Neural progenitor cell (in vitro differentiated cells): Measurements from ENCODE around the gene RASL11B. TPM values are rescaled to one million over a fixed set of nuclear protein-coding genes. Genes with fewer than 3 reads are reported as not detected.

Experiments used
- DNase-seq: peaks from one replicate; pipeline ENCODE4 v3.0.0-alpha.2; 2016; ENCODE audit warnings: low spot score
- H2AFZ ChIP-seq: fragments of 200-600 bp; sonication (generic); replicated peaks from 2 replicates; pipeline ENCODE4 v1.6.1; 2016; ENCODE audit warnings: antibody characterized with exemption
- H3F3A ChIP-seq: fragments of 200-600 bp; sonication (generic); 2 replicates; pipeline ENCODE4 v1.6.1; 2016; ENCODE audit warnings: antibody characterized with exemption, low read depth
- H3K27ac ChIP-seq: fragments of 200-600 bp; sonication (generic); 2 replicates; pipeline ENCODE4 v1.5.1; 2016; ENCODE audit warnings: mild to moderate bottlenecking
- H3K27me3 ChIP-seq: fragments of 200-600 bp; sonication (generic); 2 replicates; pipeline ENCODE4 v1.6.1; 2016; ENCODE audit warnings: mild to moderate bottlenecking, moderate library complexity
- H3K36me3 ChIP-seq: fragments of 200-600 bp; sonication (generic); 2 replicates; pipeline ENCODE4 v1.5.1; 2016
- H3K4me1 ChIP-seq: fragments of 200-600 bp; sonication (generic); 2 replicates; pipeline ENCODE4 v1.6.1; 2016; ENCODE audit warnings: mixed run types
- H3K4me2 ChIP-seq: fragments of 200-600 bp; sonication (generic); 2 replicates; pipeline ENCODE4 v1.6.1; 2016
- H3K4me3 ChIP-seq: fragments of 200-600 bp; sonication (generic); 2 replicates; pipeline ENCODE4 v1.5.1; 2016
- H3K79me2 ChIP-seq: fragments of 200-600 bp; sonication (generic); 2 replicates; pipeline ENCODE4 v1.6.1; 2016; ENCODE audit warnings: low read depth
- H3K9ac ChIP-seq: fragments of 200-600 bp; sonication (generic); 2 replicates; pipeline ENCODE4 v1.6.1; 2016
- H3K9me3 ChIP-seq: fragments of 200-600 bp; sonication (generic); 2 replicates; pipeline ENCODE4 v1.5.1; 2016; ENCODE audit warnings: low read depth
- H4K20me1 ChIP-seq: fragments of 200-600 bp; sonication (generic); 2 replicates; pipeline ENCODE4 v1.6.1; 2016; ENCODE audit warnings: low read depth
- H3K27ac Mint-ChIP-seq: 3 replicates; pipeline ENCODE4 v1.8.0; 2021; ENCODE audit warnings: mixed read lengths
- H3K27me3 Mint-ChIP-seq: 2 replicates; pipeline ENCODE4 v1.8.0; 2022; ENCODE audit warnings: low read depth, mild to moderate bottlenecking, inconsistent platforms, moderate library complexity, mixed read lengths; ENCODE audit not compliant: insufficient read depth
- H3K36me3 Mint-ChIP-seq: 3 replicates; pipeline ENCODE4 v1.8.0; 2021; ENCODE audit warnings: mixed read lengths
- H3K4me1 Mint-ChIP-seq: 3 replicates; pipeline ENCODE4 v1.8.0; 2021; ENCODE audit warnings: mixed read lengths
- H3K4me3 Mint-ChIP-seq: 3 replicates; pipeline ENCODE4 v1.8.0; 2021; ENCODE audit warnings: mild to moderate bottlenecking, moderate library complexity, mixed read lengths
- H3K9me3 Mint-ChIP-seq: 3 replicates; pipeline ENCODE4 v1.8.0; 2020; ENCODE audit warnings: mixed read lengths
- EZH2 ChIP-seq: fragments of 200-600 bp; sonication (generic); IDR thresholded peaks from 2 replicates; pipeline ENCODE4 v1.6.1; 2017; ENCODE audit warnings: antibody characterized with exemption, mild to moderate bottlenecking, moderate library complexity
- EZH2phosphoT487 ChIP-seq: fragments of 200-600 bp; sonication (generic); IDR thresholded peaks from 2 replicates; pipeline ENCODE4 v1.6.1; 2017; ENCODE audit warnings: antibody characterized with exemption
- total RNA-seq: library from RNA; depleted of rRNA; stranded (reverse); fragments of >200 nt; gene quantifications from 2 replicates; pipeline ENCODE4 v1.2.3, GENCODE V29; 2015; ENCODE audit warnings: low replicate concordance
- TF ChIP-seq, protein P1 (sequence below): fragments of 200-600 bp; sonication (generic); IDR thresholded peaks from 2 replicates; pipeline ENCODE4 v1.5.1; 2017; ENCODE audit warnings: antibody characterized with exemption, mild to moderate bottlenecking

RASL11B gene
- total RNA-seq, 1 donor from 2014 or later: 10.1 TPM

DNA sequence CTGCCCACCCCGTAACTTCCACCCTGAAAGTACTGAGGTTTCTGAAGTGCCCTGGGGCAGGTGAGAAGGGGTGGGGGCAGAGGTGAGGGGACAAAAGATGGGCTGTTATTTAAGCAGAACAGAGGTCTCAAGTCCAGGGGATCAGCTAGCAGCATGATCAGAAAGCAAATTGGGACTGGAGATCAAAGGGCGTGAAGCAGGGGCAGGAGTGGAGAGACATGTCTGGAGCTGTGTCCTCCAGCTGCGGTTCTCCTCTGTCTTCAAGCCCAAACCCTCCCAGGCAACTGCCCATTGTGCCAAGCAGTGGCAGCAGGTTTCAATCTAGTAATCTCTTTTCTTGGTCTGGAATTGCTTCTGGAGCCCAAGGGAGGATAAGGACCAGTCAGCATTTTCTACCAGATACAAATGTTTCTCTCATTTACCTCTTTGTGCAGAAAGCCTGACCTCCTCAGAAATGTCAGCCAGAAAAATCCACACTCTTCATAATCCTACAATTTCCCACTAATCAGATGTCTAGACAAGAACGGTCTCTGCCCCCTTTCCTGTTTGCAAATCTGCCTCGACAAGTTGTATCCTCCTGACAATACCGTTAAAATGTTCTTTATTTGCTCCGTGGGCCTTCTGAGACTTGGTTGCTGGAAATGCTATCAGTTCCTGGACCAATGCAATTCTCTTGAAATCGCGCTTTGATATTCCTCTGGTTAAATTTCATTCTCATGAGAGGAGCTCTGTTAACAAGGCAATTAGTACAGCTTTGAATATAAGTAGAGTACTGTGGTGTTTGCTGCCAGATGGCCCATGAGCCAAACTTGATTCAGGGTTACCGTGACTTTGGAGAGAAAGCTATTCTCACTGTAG, 23.2 kb upstream of the RASL11B start:
- no peak overlapping the region for H3K4me2 ChIP-seq
- Mint-ChIP-seq H3K36me3 (no peaks in the 10 kb centered on the region), H3K27ac (no peak overlapping the region), H3K9me3 (no peaks in the 10 kb centered on the region), H3K4me3 (no peak overlapping the region), H3K4me1 (peaks cover 55% of the 10 kb centered on the region), H3K27me3 (peaks cover 11% of the 10 kb centered on the region)
- H3K9ac ChIP-seq: no peak overlapping the region
- no peaks in the 10 kb centered on the region for H3K9me3 ChIP-seq
- no peaks in the 10 kb centered on the region for H3K27me3 ChIP-seq
- no peak overlapping the region for H3K27ac ChIP-seq
- no peak overlapping the region for H3K4me3 ChIP-seq
- no peaks in the 10 kb centered on the region for H4K20me1 ChIP-seq
- no peak for DNase-seq
- no peaks in the 10 kb centered on the region for H3K79me2 ChIP-seq
- no peaks in the 10 kb centered on the region for H3K36me3 ChIP-seq
- no peak for TF ChIP-seq EZH2
- TF ChIP-seq, protein P1, sequence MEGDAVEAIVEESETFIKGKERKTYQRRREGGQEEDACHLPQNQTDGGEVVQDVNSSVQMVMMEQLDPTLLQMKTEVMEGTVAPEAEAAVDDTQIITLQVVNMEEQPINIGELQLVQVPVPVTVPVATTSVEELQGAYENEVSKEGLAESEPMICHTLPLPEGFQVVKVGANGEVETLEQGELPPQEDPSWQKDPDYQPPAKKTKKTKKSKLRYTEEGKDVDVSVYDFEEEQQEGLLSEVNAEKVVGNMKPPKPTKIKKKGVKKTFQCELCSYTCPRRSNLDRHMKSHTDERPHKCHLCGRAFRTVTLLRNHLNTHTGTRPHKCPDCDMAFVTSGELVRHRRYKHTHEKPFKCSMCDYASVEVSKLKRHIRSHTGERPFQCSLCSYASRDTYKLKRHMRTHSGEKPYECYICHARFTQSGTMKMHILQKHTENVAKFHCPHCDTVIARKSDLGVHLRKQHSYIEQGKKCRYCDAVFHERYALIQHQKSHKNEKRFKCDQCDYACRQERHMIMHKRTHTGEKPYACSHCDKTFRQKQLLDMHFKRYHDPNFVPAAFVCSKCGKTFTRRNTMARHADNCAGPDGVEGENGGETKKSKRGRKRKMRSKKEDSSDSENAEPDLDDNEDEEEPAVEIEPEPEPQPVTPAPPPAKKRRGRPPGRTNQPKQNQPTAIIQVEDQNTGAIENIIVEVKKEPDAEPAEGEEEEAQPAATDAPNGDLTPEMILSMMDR: no peak
- no peak for TF ChIP-seq EZH2phosphoT487
- H3K4me1 ChIP-seq: peaks cover 52% of the 10 kb centered on the region
- no peak overlapping the region for H2AFZ ChIP-seq
- H3F3A ChIP-seq: peaks cover 29% of the 10 kb centered on the region

DNA sequence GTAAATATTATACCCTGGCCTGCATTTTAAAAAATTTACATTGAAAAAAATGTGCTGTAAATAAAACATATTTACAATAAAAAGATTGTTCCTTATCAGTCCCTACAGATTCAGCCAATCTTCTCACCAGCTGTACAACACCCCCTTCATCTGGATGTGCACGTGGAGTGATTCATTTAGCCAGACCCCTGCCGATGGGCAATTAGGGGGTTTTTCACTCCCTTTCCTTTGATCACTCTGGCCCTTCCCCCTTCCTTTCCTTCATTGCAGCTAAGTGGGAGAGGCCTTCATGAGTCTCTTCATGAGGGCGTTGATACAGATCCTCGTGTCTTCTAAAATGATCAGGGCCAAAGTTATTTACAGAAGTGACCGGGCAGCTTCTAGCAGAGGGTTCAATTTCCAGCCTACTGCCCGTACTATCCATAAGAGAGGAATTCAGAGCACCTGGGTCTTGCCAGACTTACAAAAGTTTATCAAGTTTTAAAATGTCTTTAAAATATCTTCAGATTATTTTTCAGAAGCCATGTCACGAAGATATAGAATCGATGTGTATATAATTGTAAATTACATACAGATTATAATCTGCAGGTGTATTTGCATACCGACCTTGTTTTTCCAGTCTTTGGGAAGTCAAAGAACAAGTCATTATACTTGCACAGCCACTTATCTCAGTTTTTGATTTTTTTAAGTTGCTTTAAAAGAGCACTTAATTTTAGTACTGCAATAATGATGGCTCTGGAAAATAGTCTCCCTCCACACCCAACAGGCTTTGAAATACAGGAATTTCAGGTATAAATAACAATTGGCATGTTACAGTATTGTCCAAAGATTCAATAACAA, 21.4 kb upstream of the RASL11B start:
- H3K27me3 ChIP-seq: no peaks in the 10 kb centered on the region
- no peak overlapping the region for H3K9ac ChIP-seq
- H3K79me2 ChIP-seq: no peaks in the 10 kb centered on the region
- H3F3A ChIP-seq: peaks cover 20% of the 10 kb centered on the region
- peaks cover 40% of the 10 kb centered on the region for H3K4me1 ChIP-seq
- no peaks in the 10 kb centered on the region for H4K20me1 ChIP-seq
- no peak overlapping the region for H3K27ac ChIP-seq
- H3K36me3 Mint-ChIP-seq: no peaks in the 10 kb centered on the region
- no peaks in the 10 kb centered on the region for H3K9me3 ChIP-seq
- H3K27ac Mint-ChIP-seq: peak overlapping the region; percentile 52
- peaks cover 12% of the 10 kb centered on the region for H3K27me3 Mint-ChIP-seq
- H3K36me3 ChIP-seq: no peaks in the 10 kb centered on the region
- TF ChIP-seq, protein P1: no peak
- no peak for TF ChIP-seq EZH2phosphoT487
- peak; percentile 56 for DNase-seq
- peak overlapping the region; percentile 30 for H3K4me2 ChIP-seq
- no peak overlapping the region for H3K4me3 ChIP-seq
- no peaks in the 10 kb centered on the region for H3K9me3 Mint-ChIP-seq
- no peak overlapping the region for H2AFZ ChIP-seq
- H3K4me1 Mint-ChIP-seq: peaks cover 51% of the 10 kb centered on the region
- H3K4me3 Mint-ChIP-seq: no peak overlapping the region

DNA sequence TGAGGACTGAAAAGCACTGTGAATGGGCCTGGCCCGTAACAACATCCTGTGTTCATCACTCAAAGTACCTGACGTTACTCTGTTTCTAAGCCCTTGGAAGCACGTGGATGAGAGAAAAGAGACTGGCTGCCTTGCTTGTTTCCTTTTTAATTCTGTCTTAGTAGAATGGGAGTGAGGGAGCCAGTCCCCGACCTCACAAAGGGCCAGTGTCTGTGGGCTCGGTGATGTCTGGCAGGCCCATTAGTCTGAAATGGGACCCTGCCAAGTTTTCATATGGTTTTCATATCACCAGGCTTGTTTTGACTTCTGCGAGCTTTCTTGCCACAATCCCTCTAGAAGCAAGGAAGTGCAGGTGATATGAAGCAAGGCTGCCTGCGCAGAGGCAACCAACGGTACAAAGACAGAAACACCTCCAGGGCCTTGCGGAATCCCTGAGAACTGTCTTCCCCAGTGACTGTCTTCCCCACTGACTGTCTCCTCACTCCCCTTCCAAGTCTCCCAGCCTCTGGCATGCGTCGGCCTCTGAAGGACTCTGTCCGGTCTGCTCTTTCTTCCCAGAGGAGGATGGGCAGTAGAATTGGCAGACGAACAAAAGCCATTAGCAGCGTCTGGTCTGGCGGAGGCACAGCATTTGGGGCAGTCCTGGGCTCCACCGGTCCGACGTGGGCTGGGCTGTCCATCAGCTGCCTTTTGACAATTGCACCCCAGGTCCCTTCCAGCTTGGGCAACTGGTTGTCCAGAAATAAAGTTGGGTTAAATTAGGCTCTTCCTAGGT, 20.2 kb upstream of the RASL11B start:
- Mint-ChIP-seq H3K9me3 (no peaks in the 10 kb centered on the region), H3K27me3 (peaks cover 12% of the 10 kb centered on the region), H3K36me3 (no peaks in the 10 kb centered on the region), H3K4me1 (peaks cover 51% of the 10 kb centered on the region), H3K4me3 (no peak overlapping the region), H3K27ac (no peak overlapping the region)
- no peaks in the 10 kb centered on the region for H3K27me3 ChIP-seq
- H3K4me1 ChIP-seq: peaks cover 40% of the 10 kb centered on the region
- no peaks in the 10 kb centered on the region for H3K79me2 ChIP-seq
- no peaks in the 10 kb centered on the region for H3K36me3 ChIP-seq
- no peak overlapping the region for H3K9ac ChIP-seq
- DNase-seq: peak; percentile 22
- H3F3A ChIP-seq: peaks cover 20% of the 10 kb centered on the region
- no peaks in the 10 kb centered on the region for H3K9me3 ChIP-seq
- H3K4me2 ChIP-seq: peak overlapping the region; percentile 30
- no peak overlapping the region for H3K4me3 ChIP-seq
- H3K27ac ChIP-seq: no peak overlapping the region
- no peak overlapping the region for H2AFZ ChIP-seq
- H4K20me1 ChIP-seq: no peaks in the 10 kb centered on the region
- no peak for TF ChIP-seq EZH2
- TF ChIP-seq, protein P1: no peak
- TF ChIP-seq EZH2phosphoT487: no peak
